ENCODE measurements around the gene AFAP1. TPM values are rescaled to one million over a fixed set of nuclear protein-coding genes. Genes with fewer than 3 reads are reported as not detected.

Gene AFAP1
- total RNA-seq, 1 donor from 2014 or later = 6.7 TPM

DNA sequence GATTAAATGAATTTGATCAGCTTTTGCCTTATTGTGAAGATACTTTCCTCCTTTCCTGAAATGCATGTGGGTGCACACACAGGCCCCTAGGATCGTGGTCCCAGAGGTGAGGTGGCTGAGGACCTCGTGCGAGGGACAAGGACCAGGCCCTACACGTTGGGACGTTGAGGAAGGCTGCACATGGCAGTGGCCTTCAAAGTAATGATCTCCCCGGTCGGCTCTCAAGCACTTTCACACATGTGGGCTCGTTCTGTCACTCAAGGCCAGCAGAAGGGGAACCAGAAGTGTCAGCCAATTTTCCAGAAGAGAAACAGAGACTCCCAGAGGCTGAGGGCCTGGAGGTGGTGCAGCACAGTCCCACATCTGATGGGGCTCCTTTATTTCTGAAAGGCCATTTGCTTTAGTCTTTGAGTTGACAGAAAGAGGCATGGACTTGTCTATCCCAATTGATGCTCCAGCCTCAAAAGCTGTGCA is 196.8 kb downstream of the AFAP1 start:
- Histone ChIP-seq H3K36me3 (no peaks in the 10 kb centered on the region), H3F3A (ENCODE audit: low read depth) (no peaks in the 10 kb centered on the region), H3K79me2 (ENCODE audit: low read depth) (no peaks in the 10 kb centered on the region), H3K4me3 (no peak overlapping the region), H3K9me3 (ENCODE audit: low read depth) (no peaks in the 10 kb centered on the region), H3K4me2 (no peak overlapping the region), H3K9ac (no peak overlapping the region), H3K27ac (no peak overlapping the region), H4K20me1 (ENCODE audit: low read depth) (no peaks in the 10 kb centered on the region), H3K4me1 (no peaks in the 10 kb centered on the region), H3K27me3 (no peaks in the 10 kb centered on the region), H2AFZ (replicated peaks) (no peak overlapping the region)
- Mint-ChIP-seq H3K36me3 (peaks cover 2% of the 10 kb centered on the region), H3K4me1 (peaks cover 5% of the 10 kb centered on the region), H3K9me3 (peaks cover 1% of the 10 kb centered on the region), H3K27me3 (ENCODE audit: insufficient read depth, low read depth) (peaks cover 8% of the 10 kb centered on the region), H3K4me3 (no peak overlapping the region), H3K27ac (no peak overlapping the region)
- TF ChIP-seq EZH2 (IDR thresholded peaks at IDR 0.05) = no peak
- no peak for TF ChIP-seq EZH2phosphoT487 (IDR thresholded peaks at IDR 0.05)
- TF ChIP-seq, protein P1, sequence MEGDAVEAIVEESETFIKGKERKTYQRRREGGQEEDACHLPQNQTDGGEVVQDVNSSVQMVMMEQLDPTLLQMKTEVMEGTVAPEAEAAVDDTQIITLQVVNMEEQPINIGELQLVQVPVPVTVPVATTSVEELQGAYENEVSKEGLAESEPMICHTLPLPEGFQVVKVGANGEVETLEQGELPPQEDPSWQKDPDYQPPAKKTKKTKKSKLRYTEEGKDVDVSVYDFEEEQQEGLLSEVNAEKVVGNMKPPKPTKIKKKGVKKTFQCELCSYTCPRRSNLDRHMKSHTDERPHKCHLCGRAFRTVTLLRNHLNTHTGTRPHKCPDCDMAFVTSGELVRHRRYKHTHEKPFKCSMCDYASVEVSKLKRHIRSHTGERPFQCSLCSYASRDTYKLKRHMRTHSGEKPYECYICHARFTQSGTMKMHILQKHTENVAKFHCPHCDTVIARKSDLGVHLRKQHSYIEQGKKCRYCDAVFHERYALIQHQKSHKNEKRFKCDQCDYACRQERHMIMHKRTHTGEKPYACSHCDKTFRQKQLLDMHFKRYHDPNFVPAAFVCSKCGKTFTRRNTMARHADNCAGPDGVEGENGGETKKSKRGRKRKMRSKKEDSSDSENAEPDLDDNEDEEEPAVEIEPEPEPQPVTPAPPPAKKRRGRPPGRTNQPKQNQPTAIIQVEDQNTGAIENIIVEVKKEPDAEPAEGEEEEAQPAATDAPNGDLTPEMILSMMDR (IDR thresholded peaks at IDR 0.05) = no peak
- DNase-seq (ENCODE audit: low spot score) = no peak

DNA sequence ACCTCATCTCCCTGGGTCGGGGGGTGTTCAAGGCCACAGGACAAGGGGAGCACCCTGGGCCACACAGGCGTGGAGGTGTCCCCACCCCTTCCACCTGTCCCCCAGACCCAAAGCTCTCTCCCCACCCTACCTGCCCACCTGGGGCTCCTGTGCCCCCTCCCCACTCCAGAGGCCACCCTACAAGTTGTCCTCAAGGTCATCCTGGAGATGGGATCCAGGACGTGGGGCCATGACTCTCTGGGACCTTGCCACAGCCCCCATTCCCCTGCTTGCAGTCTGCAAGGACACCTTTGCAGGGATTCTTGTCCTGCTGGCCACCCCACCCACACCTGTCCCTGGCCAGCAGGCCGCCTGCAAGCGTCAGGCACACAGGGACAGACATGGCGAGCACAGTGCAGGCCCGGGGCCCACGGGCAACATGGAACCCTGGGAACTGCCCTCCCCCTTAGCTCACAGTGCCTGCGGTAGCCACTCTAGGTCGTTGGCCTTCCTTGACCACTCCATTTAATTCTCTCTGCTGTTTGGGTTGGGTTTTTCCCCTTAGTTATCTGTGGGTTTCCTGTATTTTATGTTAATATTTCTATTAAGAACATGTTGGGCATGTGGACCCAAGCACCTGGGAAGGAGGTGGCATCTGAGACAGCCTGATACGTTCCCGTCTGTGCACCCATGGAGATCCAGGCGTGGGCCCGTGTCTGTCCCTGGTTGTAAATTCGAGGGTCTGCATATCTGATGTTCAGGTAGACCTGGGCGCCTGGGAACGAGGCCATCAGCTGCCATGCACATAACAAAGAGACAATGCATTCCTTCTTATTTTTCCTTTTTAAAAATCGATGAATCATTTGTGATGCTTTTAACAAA is 197.5 kb downstream of the AFAP1 start:
- no peak for DNase-seq (ENCODE audit: low spot score)
- Histone ChIP-seq H3K27ac (no peak overlapping the region), H3K4me1 (no peaks in the 10 kb centered on the region), H4K20me1 (ENCODE audit: low read depth) (no peaks in the 10 kb centered on the region), H3K9me3 (ENCODE audit: low read depth) (no peaks in the 10 kb centered on the region), H3K79me2 (ENCODE audit: low read depth) (no peaks in the 10 kb centered on the region), H2AFZ (replicated peaks) (no peak overlapping the region), H3K9ac (no peak overlapping the region), H3F3A (ENCODE audit: low read depth) (no peaks in the 10 kb centered on the region), H3K36me3 (no peaks in the 10 kb centered on the region), H3K27me3 (no peaks in the 10 kb centered on the region), H3K4me3 (no peak overlapping the region), H3K4me2 (no peak overlapping the region)
- no peak overlapping the region for H3K27ac Mint-ChIP-seq
- peaks cover 2% of the 10 kb centered on the region for H3K36me3 Mint-ChIP-seq
- H3K4me3 Mint-ChIP-seq = no peak overlapping the region
- TF ChIP-seq, protein P1 (IDR thresholded peaks at IDR 0.05) = no peak
- TF ChIP-seq EZH2 (IDR thresholded peaks at IDR 0.05) (no peak), EZH2phosphoT487 (IDR thresholded peaks at IDR 0.05) (no peak)
- peaks cover 3% of the 10 kb centered on the region for H3K27me3 Mint-ChIP-seq (ENCODE audit: insufficient read depth, low read depth)
- H3K9me3 Mint-ChIP-seq = peaks cover 1% of the 10 kb centered on the region
- peaks cover 5% of the 10 kb centered on the region for H3K4me1 Mint-ChIP-seq

DNA sequence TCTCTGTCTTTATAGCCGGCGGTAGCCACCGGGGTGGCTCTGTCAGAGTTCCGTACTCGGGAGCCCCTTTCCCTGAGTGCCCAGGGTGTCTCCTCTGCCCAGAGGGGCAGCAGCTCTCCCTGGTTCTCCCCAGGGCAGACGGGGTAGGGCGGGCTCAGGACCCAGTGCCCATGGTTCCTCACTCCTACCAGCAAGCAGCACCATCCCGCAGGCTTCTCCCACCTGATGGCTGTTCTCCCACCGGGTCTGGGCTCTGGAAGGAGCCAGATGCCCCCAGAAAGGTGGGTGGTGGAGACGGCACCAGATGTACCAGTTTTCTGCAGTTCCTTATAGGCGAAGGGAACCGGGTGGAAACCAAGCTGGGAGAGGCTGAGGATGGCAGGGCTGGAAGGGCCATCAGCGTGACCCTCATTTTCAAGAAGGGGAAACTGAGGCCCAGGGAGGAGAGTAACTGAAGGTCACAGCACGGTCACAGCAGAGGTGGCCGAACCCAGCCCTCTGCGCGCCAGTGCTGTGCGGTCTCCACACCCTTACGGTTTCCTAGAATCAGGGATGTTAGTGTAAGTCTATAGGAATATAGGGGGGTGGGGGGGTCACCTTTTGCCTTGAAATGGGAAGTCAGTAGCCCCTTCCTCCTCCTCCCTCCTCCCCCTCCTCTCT is 198.7 kb downstream of the AFAP1 start:
- Histone ChIP-seq H3K36me3 (no peaks in the 10 kb centered on the region), H3K4me3 (no peak overlapping the region), H2AFZ (replicated peaks) (no peak overlapping the region), H3K9me3 (ENCODE audit: low read depth) (no peaks in the 10 kb centered on the region), H3K4me1 (no peaks in the 10 kb centered on the region), H3K79me2 (ENCODE audit: low read depth) (no peaks in the 10 kb centered on the region), H3F3A (ENCODE audit: low read depth) (no peaks in the 10 kb centered on the region), H3K4me2 (no peak overlapping the region), H3K27me3 (no peaks in the 10 kb centered on the region), H4K20me1 (ENCODE audit: low read depth) (no peaks in the 10 kb centered on the region), H3K9ac (no peak overlapping the region), H3K27ac (no peak overlapping the region)
- TF ChIP-seq EZH2phosphoT487 (IDR thresholded peaks at IDR 0.05) (no peak), EZH2 (IDR thresholded peaks at IDR 0.05) (no peak)
- TF ChIP-seq, protein P1 (IDR thresholded peaks at IDR 0.05) = no peak
- Mint-ChIP-seq H3K27ac (no peak overlapping the region), H3K36me3 (peaks cover 2% of the 10 kb centered on the region), H3K9me3 (peaks cover 1% of the 10 kb centered on the region), H3K4me1 (peaks cover 5% of the 10 kb centered on the region), H3K4me3 (no peak overlapping the region), H3K27me3 (ENCODE audit: insufficient read depth, low read depth) (peaks cover 3% of the 10 kb centered on the region)
- no peak for DNase-seq (ENCODE audit: low spot score)

All from neural progenitor cell (in vitro differentiated cells).